Prostate gland (tissue), 2 donors: ENCODE measurements around the gene SGPL1.

Experiments
- POLR2A ChIP-seq: fragments of 450-650 bp; IDR thresholded peaks from one replicate; pipeline ENCODE4 v1.6.1; 2016; ENCODE audit warnings: antibody characterized with exemption, mild to moderate bottlenecking
- TF ChIP-seq, protein P1 (sequence below), 4 experiments: fragments of 200-600 bp in 2 of 4; fragments of 450-650 bp in 2 of 4; sonication (generic) in 2 of 4; IDR thresholded peaks; 1 replicate in 3 of 4; 2 replicates in 1 of 4; pipeline ENCODE4 v1.5.1; 2016 to 2019; ENCODE audit warnings: antibody characterized with exemption in 4 of 4, mild to moderate bottlenecking in 2 of 4, moderate library complexity in 2 of 4

- TF ChIP-seq, protein P1, sequence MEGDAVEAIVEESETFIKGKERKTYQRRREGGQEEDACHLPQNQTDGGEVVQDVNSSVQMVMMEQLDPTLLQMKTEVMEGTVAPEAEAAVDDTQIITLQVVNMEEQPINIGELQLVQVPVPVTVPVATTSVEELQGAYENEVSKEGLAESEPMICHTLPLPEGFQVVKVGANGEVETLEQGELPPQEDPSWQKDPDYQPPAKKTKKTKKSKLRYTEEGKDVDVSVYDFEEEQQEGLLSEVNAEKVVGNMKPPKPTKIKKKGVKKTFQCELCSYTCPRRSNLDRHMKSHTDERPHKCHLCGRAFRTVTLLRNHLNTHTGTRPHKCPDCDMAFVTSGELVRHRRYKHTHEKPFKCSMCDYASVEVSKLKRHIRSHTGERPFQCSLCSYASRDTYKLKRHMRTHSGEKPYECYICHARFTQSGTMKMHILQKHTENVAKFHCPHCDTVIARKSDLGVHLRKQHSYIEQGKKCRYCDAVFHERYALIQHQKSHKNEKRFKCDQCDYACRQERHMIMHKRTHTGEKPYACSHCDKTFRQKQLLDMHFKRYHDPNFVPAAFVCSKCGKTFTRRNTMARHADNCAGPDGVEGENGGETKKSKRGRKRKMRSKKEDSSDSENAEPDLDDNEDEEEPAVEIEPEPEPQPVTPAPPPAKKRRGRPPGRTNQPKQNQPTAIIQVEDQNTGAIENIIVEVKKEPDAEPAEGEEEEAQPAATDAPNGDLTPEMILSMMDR (IDR thresholded peaks at IDR 0.05): peak; percentile 60 to 84 (median 74)
- TF ChIP-seq POLR2A: no peak
Measured at GRCh38 chr10:70903262-70903921, 87.6 kb downstream of the SGPL1 start.
